Left cardiac atrium (tissue), 4 donors: ENCODE data around the gene PDE6C. TPM values are rescaled to one million over a fixed set of nuclear protein-coding genes. Genes with fewer than 3 reads are reported as not detected.

Experiments
- ATAC-seq, 2 donors: fragments of 200-7000 bp; cut with Tn5 transposase; one replicate each; pipeline ENCODE4 v1.9.1; 2020; ENCODE audit warnings: mild to moderate bottlenecking in 2 of 2, moderate library complexity in 2 of 2
- DNase-seq: peaks from one replicate; pipeline ENCODE4 v3.0.0-alpha.2; 2020
- intact Hi-C, 2 donors: fragments of 100-400 bp; cut with DNase I; formaldehyde crosslinking; loops; one replicate each; pipeline versions ENCODE4 v1.14.1 to v1.15.1; 2022 to 2023
- total RNA-seq, 2 donors: library from RNA; stranded (reverse); fragmentation: NEBNext Ultra II Directional; extraction: Animal tissue kit (Norgen Biotek cat#: 25700); gene quantifications; one replicate each; pipeline ENCODE4 v1.2.1, GENCODE V29; 2021
- donor health status: DM: no; HTN: yes; CAD: no.
- donor health status: DM: no; HTN: yes; CAD: no; lungs with severe emphysema.
- donor health status: DM: yes; HTN: yes; CAD: no.
- donor health status: Dilated cardiomyopathy.

Gene PDE6C
- total RNA-seq, 2 donors from 2014 or later: not detected

- DNase-seq (peak; percentile 34), ATAC-seq (peak in 1 of 2 donors; percentile 26)
- intact Hi-C loops: no loop called here
Measured at GRCh38 chr10:93591065-93591808, 21.1 kb upstream of the PDE6C start.

- no peak for DNase-seq
- ATAC-seq: no peak
- intact Hi-C loops: no loop called here
Measured at GRCh38 chr10:93593254-93593653, 19.1 kb upstream of the PDE6C start.

- ATAC-seq: no peak
- no peak for DNase-seq
Measured at GRCh38 chr10:93593749-93594148, 18.6 kb upstream of the PDE6C start.

GRCh38 chr10:93594518-93594917 is 17.8 kb upstream of the PDE6C start:
- DNase-seq (no peak), ATAC-seq (no peak)
- intact Hi-C loops: no loop called here

More at GRCh38 chr10:93593749-93594148, 18.6 kb upstream of the PDE6C start:
- intact Hi-C loops: no loop called here

GRCh38 chr10:93595378-93596161 is 16.8 kb upstream of the PDE6C start:
- ATAC-seq: no peak
- DNase-seq: no peak
- intact Hi-C loops: no loop called here

GRCh38 chr10:93596539-93596938 is 15.8 kb upstream of the PDE6C start:
- DNase-seq (no peak), ATAC-seq (no peak)
- intact Hi-C loops: no loop called here

GRCh38 chr10:93597075-93597599 is 15.2 kb upstream of the PDE6C start:
- intact Hi-C loops: no loop called here
- no peak for ATAC-seq
- DNase-seq: no peak

- intact Hi-C loops: no loop called here
- DNase-seq: no peak
- no peak for ATAC-seq
Measured at GRCh38 chr10:93598157-93598556, 14.2 kb upstream of the PDE6C start.

GRCh38 chr10:93599335-93599734 is 13.0 kb upstream of the PDE6C start:
- intact Hi-C loops: no loop called here
- ATAC-seq (no peak), DNase-seq (no peak)

GRCh38 chr10:93599778-93600177 is 12.6 kb upstream of the PDE6C start:
- intact Hi-C loops: no loop called here
- DNase-seq (no peak), ATAC-seq (no peak)

GRCh38 chr10:93600446-93601145 is 11.7 kb upstream of the PDE6C start:
- intact Hi-C loops: no loop called here
- ATAC-seq: peak; percentile 69 to 75
- peak; percentile 47 for DNase-seq

GRCh38 chr10:93601146-93601773 is 11.1 kb upstream of the PDE6C start, which contains the start of gene RBP4:
TSS of gene RBP4 (minus strand) at chr10:93601235. CDS start at chr10:93601028, 207 bp downstream.
- ATAC-seq (peak; percentile 82 to 86), DNase-seq (peak; percentile 42)
- intact Hi-C loops: no loop called here

GRCh38 chr10:93601774-93602162 is 10.6 kb upstream of the PDE6C start:
- DNase-seq (no peak), ATAC-seq (no peak)
- intact Hi-C loops: no loop called here

GRCh38 chr10:93603023-93603422 is 9.3 kb upstream of the PDE6C start:
- no peak for DNase-seq
- intact Hi-C loops: no loop called here
- ATAC-seq: no peak

- no peak for DNase-seq
- no peak for ATAC-seq
- intact Hi-C loops: no loop called here
Measured at GRCh38 chr10:93604146-93604545, 8.2 kb upstream of the PDE6C start.

- intact Hi-C loops: no loop called here
- ATAC-seq: no peak
- DNase-seq: no peak
Measured at GRCh38 chr10:93608421-93608820, 3.9 kb upstream of the PDE6C start.

GRCh38 chr10:93613126-93613525 is 789 bp downstream of the PDE6C start:
- no peak for ATAC-seq
- no peak for DNase-seq
- intact Hi-C loops: no loop called here

GRCh38 chr10:93614101-93614825 is 1.9 kb downstream of the PDE6C start:
- intact Hi-C loops: no loop called here
- no peak for ATAC-seq
- DNase-seq: no peak
